Stimulated activated CD8-positive, alpha-beta memory T cell treated with anti-CD3 and anti-CD28 coated beads, Interleukin-2, amount 100 ng/mL, for 1 hour (primary cell): Measurements from ENCODE around the gene BAD.
A peak's percentile ranks its signal among the peaks of the same experiment; 100 is the strongest.

ENCODE experiments used
- DNase-seq, 2 donors: peaks; one replicate each; pipeline ENCODE4 v3.0.0-alpha.2; 2020; ENCODE audit warnings: low read depth in 2 of 2

The BAD gene

GRCh38 chr11:64244107-64244506 is 40.4 kb downstream of the BAD start:
- no peak for DNase-seq

DNA sequence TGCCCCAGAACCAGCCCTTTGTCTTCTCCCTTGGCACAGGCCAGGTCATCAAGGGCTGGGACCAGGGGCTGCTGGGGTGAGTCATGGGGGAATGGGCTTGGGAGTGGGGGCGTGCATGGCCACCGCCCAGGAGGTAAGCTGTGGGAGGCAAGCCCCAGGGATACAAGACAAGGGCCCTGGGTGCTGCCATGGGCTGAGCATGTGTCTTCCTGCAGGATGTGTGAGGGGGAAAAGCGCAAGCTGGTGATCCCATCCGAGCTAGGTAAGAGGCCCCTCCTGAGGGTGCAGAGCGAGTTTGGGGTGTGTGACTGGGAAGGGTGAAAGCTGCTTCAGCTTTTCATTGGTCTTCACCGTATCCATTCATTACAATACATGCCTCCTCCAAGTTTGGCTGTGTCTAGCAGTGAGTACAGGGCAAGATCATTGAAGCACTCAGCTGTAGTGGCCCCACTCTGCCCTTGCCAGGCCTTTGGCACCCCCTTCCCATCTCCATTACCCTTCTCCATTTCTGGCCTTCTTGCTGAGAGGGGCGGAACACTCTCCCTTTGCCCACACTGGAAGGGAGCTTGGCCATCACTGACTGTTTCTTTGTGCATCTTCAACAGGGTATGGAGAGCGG is 41.1 kb downstream of the BAD start:
- no peak for DNase-seq

- DNase-seq = no peak
Measured at GRCh38 chr11:64241491-64242374, 42.7 kb downstream of the BAD start.

GRCh38 chr11:64241241-64241490 is 43.3 kb downstream of the BAD start:
- peak; percentile 99 for DNase-seq

DNA sequence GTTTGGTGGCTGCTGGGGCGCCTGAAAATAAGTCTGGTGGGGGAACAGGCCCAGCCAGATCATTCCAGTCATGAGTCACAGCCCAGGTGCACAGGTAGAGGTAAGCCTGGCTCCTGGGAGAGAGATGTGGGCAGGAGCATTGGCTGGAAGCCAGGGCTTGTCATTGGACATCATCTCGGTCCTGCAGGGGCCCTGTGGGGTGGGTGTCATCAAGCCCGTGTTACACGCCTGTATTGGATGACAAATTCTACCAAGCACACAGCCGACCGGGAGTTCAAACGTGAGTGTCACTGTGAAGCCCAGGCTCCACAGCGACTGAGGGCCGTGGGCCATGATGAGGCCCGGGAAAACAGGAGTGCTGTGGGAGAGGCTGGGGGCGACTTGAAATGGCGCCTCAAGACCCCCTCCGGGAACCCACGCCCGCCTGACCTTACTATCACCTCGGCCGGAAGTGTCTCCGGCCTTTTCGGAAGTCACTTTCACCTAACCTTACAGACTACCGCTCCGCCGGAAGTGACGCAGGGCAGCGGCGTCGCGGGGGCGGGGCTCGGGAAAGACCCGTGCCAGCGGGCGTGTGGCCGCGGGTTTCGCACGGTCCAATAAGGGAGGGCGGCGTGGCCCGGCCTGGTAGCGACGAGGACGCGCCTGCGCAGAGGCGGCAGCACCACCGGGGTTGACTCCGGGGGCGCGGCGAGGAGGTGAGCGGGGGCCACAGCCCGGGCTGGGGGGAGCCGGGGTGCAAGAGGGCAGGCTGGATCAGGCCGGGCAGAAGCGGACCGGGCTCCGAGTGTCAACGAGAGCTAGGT is 43.8 kb downstream of the BAD start, which contains the start of gene FKBP2:
Gene FKBP2, plus strand, starts transcription at position 661 of the 806 bp plus-strand sequence. CDS start 1,293 bp downstream, outside the sequence.
- DNase-seq = peak; percentile 94 to 97

GRCh38 chr11:64239662-64240434 is 44.6 kb downstream of the BAD start:
- no peak for DNase-seq

DNA sequence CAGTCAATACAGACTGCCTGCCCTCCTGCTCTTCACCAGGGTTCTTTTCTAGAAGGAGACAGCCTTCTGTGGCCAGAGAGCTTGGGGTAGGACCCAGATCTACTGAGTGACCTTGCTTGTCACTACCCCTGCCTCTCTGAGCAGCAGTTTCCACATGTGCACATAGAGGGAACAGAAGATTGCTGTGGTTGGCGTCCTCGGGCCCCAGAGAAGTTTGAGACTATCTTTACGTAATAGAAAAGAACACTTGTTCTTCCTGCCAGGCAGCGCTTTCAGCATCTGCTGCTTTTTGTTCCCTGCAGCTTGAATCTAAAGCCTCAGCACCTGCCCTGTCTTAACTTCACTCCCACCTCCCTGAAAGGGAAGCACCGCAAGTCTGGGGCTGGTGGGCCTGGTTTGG is 45.5 kb downstream of the BAD start:
- no peak for DNase-seq

DNA sequence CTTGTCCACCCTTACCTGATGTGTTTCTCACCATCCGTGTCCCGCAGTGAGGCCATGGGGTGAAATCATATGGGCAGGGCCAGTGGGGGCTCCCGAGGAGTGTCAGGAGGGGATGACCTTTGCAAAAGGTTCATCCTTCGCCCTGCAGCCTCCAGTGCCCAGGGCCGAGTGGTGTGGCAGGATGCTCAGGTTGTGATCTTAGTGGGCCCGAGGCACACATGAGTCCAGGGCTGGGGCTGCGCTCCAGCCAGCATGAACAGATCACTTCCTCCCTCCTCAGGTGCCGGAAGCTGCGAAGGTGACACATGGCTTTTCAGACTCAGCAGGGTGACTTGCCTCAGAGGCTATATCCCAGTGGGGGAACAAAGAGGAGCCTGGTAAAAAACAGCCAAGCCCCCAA is 46.4 kb downstream of the BAD start:
- no peak for DNase-seq

DNA sequence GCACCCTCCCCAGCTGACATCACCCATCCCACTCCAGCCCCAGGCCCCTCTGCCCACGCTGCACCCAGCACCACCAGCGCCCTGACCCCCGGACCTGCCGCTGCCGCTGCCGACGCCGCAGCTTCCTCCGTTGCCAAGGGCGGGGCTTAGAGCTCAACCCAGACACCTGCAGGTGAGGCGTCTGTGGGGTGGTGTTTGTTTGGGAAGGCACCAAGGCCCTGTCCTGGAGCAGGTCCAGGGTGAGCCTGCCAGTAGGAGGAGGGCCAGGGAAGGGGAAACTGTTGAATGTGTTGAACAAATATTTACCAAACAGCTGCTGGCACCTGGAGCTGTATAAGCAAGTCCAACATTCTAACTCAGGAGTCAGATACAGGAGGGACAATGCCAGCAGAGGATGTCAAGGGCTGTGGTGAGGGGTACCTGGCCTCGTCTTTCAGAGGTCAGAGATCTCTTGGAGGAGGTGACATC is 46.9 kb downstream of the BAD start:
- no peak for DNase-seq

- no peak for DNase-seq
Measured at GRCh38 chr11:64235437-64236161, 48.9 kb downstream of the BAD start.

- no peak for DNase-seq
Measured at GRCh38 chr11:64234647-64235379, 49.7 kb downstream of the BAD start.

DNA sequence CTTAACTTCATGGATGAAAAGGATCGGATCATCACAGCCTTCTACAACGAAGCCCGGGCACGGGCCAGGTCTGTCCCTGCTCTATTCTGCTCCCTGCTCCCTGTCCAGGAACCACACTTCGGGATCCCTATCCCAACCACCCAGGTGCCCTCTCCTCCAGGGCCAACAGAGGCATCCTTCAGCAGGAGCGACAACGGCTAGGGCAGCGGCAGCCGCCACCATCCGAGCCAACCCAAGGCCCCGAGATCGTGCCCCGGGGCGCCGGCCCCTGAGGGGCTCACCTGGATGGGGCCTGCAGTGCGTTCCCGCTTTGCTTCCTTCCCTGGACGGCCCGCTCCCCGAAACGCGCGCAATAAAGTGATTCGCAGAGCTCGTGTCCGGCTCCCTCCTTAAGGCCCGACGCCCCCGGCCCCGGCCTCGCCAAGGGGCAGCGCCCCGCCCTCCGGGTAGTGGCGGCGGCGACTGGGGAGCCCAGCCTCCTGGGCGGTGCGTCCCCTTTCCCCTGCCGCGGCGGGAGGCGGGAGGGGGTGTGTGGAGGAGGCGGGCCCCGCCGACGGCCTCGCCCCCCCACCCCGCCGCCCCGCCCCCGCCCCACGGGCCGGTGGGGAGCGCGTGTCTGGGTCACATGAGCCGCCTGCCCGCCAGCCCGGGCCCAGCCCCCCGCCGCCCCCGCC is 50.4 kb downstream of the BAD start, which contains the start of gene VEGFB:
Gene VEGFB, plus strand, starts transcription at position 672 of the 674 bp plus-strand sequence. CDS start 250 bp downstream, outside the sequence.
- peak in 1 of 2 donors; percentile 64 for DNase-seq

DNA sequence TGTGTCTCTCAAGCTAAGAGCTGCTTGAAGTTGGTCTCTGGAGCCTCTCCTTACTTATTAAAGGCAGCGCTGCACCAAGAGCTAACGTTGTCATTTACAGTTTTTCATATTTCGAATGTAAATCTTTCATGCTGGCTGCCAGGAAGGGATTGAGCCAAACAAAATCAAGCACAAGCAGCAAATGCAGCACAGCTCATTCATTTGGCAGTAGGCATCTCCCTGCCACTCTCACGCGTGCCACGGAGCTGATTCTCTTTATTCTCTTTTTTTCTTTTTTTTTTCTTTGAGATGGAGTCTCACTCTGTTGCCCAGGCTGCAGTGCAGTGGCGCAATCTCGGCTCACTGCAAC is 51.5 kb downstream of the BAD start:
- no peak for DNase-seq

GRCh38 chr11:64232182-64232966 is 52.1 kb downstream of the BAD start:
- DNase-seq = no peak

DNA sequence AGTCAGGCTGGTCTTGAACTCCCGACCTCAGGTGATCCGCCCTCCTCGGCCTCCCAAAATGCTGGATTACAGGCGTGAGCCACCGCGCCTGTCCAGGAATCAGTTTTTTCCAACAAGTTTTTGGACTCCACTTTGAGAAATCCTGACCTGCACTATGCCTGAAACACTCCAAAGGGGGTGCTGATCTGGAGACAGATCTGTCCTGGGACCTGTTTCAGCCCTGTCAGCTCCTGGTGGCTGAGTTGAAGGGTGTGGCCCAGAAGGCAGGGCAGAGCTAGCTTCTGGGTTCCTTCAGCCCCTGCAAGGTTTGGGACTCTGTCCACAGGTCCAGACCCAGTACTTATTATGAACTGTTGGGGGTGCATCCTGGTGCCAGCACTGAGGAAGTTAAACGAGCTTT is 52.9 kb downstream of the BAD start:
- no peak for DNase-seq

DNA sequence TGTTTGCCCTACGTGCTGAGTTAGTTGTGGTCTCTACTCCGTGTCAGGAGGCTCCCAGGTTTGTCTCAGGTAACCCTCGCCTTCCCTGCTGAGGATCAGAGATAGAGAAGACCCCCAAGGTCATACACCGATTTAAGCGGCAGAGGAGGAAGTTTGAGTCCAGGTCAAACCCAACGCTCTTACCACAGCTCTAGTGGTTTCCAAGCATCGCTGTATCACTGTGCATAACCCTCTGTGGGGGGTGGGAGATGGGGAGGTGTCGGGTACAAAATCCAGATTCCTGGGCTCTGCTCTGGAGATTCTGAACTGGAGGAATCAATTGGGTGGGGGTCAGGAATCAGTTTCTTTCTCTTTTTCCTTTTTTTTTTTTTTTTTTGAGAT is 53.5 kb downstream of the BAD start:
- no peak for DNase-seq

DNA sequence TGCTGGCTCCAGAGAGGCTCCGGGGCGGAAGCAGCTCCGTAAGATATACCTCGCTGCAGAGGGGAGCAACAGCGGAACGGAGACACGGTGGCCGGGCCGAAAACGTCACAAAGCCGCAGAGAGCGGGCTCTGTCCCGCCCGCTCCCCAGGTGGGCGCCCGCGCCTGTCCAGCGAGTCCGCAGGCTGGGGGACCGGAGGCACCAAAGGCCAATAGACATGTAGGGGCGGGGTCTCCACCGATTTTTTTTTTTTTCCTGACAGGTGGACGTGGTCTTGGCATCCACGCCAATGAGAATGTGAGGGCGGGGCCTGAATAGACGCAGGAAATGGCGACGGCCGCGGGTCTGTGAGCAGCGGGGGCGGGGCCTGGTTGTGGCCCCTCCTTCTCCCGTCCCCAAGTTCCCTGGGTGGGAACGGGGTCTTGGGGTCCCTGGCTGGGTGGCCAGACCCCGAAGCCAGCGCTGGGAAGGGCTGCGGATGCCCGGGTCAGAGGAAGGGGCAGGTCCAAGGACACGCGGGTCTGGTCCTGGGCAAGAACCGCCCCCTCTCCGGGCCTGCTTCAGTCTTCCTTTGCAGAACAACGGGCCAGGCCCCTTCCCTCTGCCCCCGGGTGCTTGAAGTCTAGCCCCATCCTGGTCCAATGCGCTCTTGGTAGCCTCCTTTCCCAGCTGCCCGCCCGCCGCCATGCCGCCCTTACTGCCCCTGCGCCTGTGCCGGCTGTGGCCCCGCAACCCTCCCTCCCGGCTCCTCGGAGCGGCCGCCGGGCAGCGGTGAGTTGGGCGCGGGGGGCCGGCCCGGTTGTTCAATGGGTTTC is 54.1 kb downstream of the BAD start, which contains the start of gene DNAJC4:
Gene DNAJC4, plus strand, starts transcription at position 378 of the 814 bp plus-strand sequence. Its CDS starts 307 bp downstream, at position 685.
- DNase-seq = peak in 1 of 2 donors; percentile 79

DNA sequence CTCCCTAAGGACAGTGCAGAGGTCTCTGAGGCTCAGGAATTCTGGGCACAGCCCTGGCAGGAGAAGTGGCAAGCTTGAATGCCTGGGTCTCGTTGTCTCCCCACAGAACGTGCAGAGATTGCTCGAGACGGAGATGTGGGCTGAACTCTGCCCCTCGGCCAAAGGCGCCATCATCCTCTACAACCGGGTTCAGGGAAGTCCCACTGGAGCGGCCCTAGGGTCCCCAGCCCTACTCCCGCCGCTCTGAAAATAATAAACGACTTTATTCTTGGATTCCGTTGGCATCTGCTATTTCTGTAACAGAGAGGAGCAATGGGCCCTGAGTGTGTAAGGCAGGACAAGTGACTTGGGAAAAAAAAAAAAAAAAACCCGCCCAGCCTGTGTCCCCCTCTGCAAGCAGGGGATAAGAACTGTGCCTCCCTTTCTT is 54.7 kb downstream of the BAD start:
- DNase-seq = no peak
